Activated T-cell treated with anti-CD3 and anti-CD28 coated beads for 1 hour (primary cell): Measurements from ENCODE around the gene ANKRD34A.
"Not testable (repeated sequence)": the region's sequence is repeated elsewhere in the genome, so short reads cannot be mapped to it uniquely, and the experiment has no call there.

Experiments used
- DNase-seq: peaks from one replicate; pipeline ENCODE4 v3.0.0-alpha.2; 2020; ENCODE audit warnings: low read depth

Gene ANKRD34A

GRCh38 chr1:145942871-145943270 lies 21.5 kb downstream of the ANKRD34A start:
- no peak for DNase-seq

- no peak for DNase-seq
These were observed 22.0 kb downstream of the ANKRD34A start for GRCh38 chr1:145942405-145942804.

GRCh38 chr1:145937436-145937835 lies 26.9 kb downstream of the ANKRD34A start:
- DNase-seq, result no peak

- no peak for DNase-seq
These were observed 28.1 kb downstream of the ANKRD34A start for GRCh38 chr1:145936247-145936646.

GRCh38 chr1:145935708-145936107 lies 28.7 kb downstream of the ANKRD34A start:
- no peak for DNase-seq

- DNase-seq, result not testable (repeated sequence)
These were observed 31.8 kb downstream of the ANKRD34A start for GRCh38 chr1:145932522-145933009.

GRCh38 chr1:145927916-145928643 lies 36.3 kb downstream of the ANKRD34A start:
- no peak for DNase-seq

GRCh38 chr1:145927063-145927886 lies 37.1 kb downstream of the ANKRD34A start, which contains the start of gene RBM8A:
RBM8A (minus strand) TSS chr1:145927484; CDS start chr1:145927426, 58 bp downstream.
- DNase-seq, result peak; percentile 83

- DNase-seq, result no peak
These were observed 37.7 kb downstream of the ANKRD34A start for GRCh38 chr1:145926686-145927062.

GRCh38 chr1:145922266-145922665 lies 42.1 kb downstream of the ANKRD34A start:
- no peak for DNase-seq

- DNase-seq, result not testable (repeated sequence)
These were observed 44.1 kb downstream of the ANKRD34A start for GRCh38 chr1:145920297-145920696.

- DNase-seq, result no peak
These were observed 45.1 kb downstream of the ANKRD34A start for GRCh38 chr1:145918992-145919939.

GRCh38 chr1:145918144-145918991 lies 46.0 kb downstream of the ANKRD34A start, which contains the start of gene PEX11B:
PEX11B (minus strand) TSS chr1:145918717; CDS start chr1:145918688, 29 bp downstream.
- peak; percentile 89 for DNase-seq

- DNase-seq, result no peak
These were observed 46.8 kb downstream of the ANKRD34A start for GRCh38 chr1:145917595-145917994.

- no peak for DNase-seq
These were observed 47.6 kb downstream of the ANKRD34A start for GRCh38 chr1:145916745-145917144.

- DNase-seq, result no peak
These were observed 52.2 kb downstream of the ANKRD34A start for GRCh38 chr1:145912128-145912641.
